Glomerular visceral epithelial cell (primary cell): ENCODE measurements around the gene FOXL2.

Experiments used
- DNase-seq: peaks from one replicate; pipeline ENCODE4 v3.0.0-alpha.2; 2016; ENCODE audit errors: extremely low spot score

FOXL2 gene

DNA sequence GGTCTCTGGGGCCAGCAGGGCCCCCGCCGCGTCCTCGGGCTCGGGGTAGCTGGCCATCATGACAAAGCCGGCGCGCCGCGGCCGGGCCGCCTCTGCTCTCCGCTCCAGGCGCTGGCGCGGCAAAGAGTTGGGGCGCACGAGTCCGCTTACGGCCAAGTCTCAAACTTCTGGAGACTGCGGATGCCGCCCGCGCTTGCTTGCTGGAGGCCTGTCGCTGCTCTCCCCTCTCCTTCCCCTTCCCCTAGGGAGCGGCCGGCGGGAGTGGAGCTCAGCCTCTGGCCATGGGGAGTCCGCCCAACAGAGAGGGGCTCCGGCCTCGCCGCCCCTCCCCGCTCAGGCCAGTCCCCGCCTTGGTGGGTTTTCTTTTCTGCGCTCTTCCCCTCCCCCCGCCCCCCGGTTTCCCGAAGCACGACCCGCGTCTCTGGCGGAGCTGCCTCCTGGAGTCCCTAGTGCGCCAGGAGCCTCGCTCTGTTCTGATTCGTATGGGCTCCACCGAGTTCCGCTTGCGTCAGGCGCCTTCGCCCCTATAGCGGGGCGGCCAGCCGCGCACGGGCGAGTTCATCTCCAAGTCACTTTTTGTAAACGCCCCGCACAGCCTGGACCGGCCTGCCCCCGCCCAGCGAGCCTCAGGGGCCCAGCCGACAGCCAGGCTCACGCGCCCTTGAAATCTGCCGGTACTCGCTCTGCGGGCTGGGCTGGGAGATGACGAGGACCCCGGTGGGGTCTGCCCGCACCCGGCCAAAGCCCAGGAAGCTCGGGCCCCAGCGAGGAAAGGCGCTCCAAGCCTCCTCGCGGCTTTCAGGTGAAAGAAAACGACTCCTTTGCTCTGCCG is at the start of gene FOXL2, which contains the start of gene FOXL2NB:
Gene FOXL2, minus strand, starts transcription at position 475 of the 832 bp plus-strand sequence. Its CDS starts 415 bp downstream, at position 60.
Gene FOXL2NB, plus strand, starts transcription at position 555 of the 832 bp plus-strand sequence. Its CDS starts 148 bp downstream, at position 703.
- no peak for DNase-seq

- no peak for DNase-seq
Measured at GRCh38 chr3:138995706-138996105, 48.8 kb upstream of the FOXL2 start.

DNA sequence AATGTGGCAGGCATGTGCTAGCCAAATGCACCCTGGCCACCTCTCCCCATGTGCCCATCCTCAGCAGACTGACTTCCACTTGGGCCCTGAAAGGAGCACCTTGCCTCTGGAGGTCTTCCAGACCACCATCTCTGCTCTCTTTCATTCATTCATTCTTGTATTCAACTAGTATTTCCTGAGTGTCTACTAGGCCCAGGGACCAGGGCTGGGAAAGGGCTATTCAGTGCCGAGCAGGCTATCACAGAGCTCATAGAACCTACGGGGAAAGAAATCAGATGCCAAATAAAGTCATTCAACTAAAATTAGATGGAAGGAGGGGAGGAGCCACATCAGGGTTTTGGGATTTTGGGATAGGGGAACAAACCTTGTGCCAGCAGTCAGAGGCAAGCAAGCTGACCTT is 40.2 kb upstream of the FOXL2 start:
- DNase-seq = no peak

DNA sequence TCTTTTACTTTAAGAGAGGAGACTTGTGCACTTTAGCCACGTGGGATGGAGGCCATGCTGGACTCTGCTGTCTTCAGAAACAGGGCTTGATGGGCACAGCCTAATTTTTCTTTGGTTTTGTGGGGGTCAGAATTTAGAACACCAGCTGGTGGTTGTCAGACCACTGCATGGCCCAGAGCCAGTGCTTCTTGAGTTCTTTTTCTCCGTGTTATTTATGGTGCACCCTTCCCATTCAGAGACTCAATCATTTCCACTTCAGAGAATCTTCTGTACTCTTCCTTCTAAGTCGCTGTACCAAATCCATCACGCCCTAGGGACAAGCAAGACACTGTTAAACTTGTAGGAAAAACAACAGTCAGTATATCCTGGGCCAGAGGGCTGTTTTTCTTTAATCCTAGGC is 39.0 kb upstream of the FOXL2 start:
- no peak for DNase-seq

DNA sequence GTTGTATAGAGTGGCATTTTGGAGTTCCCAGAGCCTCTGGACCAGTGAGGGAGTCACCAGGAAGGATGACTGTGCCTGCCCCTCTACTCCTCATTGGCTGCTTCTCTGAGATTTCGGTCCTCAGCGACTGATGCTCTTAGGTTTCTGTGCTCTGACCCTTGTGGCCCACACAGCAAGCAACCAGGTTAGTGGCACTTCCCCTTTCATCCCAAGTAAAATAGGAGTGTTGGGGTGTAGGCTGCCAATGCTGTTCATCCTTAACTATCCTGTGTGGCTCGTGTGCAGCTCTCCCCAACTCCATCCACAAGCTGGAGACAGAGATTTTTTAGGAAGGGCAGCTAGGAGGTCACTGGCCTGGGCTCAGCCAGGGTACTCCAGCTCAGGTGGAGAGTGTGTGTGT is 37.9 kb upstream of the FOXL2 start:
- no peak for DNase-seq

DNA sequence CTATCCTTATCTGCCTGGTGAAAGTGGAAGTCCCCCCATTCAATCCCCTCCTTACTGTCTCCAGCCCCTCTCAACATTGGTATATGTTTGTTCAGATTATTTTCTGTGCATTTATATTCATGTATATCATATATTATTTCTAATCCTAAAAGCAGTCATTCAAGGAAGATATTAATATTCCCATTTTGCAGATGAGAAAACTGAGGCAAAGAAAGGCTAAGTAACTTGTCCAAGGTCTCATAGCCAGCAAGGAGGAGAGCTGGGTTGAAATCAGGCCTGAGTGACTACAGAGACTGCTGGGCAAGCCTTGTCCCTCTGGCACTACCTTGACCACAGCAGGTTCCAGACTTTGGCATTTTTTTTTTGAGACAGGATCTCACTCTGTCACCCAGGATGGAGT is 29.1 kb upstream of the FOXL2 start:
- DNase-seq = no peak

DNA sequence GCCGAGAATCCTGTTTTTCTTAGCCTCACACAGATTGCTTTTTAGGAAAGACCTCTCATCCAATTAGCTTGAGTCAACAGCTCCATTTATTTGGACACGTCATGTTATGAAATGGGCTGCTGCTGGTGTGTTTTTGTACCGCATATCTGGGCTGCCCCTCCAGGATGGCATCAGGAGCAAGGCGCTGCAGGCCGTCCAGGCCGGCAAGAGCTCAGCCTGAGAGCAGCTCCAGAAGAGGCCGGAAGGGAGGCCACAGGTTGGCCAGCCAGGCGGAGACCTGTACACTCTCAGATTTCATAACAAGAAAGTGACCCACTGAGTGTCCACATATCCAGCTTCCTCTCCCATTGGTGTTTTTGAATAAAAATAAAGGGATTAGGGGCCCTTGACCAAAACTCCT is 28.4 kb upstream of the FOXL2 start:
- DNase-seq = no peak

- peak; percentile 60 for DNase-seq
Measured at GRCh38 chr3:138974462-138974861, 27.5 kb upstream of the FOXL2 start.

GRCh38 chr3:138972941-138973340 is 26.0 kb upstream of the FOXL2 start:
- no peak for DNase-seq

- no peak for DNase-seq
Measured at GRCh38 chr3:138971766-138972320, 24.9 kb upstream of the FOXL2 start.

- no peak for DNase-seq
Measured at GRCh38 chr3:138964923-138965322, 18.0 kb upstream of the FOXL2 start.

DNA sequence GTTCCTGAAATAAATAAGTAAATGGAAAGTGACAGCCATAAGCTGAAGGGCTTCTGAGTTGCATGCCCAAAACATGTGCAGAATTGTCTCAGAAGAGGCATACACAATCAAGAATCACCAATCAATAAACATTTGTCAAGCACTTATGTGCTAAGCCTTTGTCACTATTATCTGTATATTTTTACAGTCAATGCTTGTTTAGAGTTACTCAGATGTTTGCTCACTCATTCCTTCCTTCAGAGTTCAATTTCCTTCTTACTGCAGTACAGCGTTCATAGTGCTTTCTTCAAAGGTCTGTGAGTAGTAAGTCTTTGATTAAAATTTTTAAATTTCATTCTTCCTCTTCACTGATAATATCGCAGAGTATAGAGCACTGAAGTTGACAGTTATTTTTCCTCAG is 17.3 kb upstream of the FOXL2 start:
- DNase-seq = no peak

GRCh38 chr3:138962854-138963560 is 16.1 kb upstream of the FOXL2 start:
- DNase-seq = no peak

GRCh38 chr3:138960417-138960852 is 13.5 kb upstream of the FOXL2 start:
- no peak for DNase-seq

DNA sequence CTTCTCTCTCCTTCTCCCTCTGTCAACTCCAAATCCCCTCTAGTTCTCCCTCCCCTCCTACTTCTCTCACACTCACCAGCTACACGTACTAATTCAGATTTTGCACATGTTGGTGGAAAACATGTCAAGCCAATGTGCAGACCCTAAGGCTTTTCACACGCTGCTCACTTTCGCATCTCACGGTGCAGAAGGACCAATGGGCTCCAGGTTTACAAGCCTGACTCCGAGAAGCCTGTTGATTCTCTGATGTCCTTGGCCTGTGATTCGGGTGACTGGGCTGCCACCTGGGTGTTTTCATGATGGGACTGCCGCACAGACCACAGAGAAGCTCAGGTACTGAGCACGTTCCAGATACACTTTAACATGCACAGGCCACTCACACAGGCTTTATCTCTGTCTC is 3.8 kb upstream of the FOXL2 start:
- no peak for DNase-seq

GRCh38 chr3:138950006-138950644 is 3.2 kb upstream of the FOXL2 start:
- DNase-seq = peak; percentile 24

GRCh38 chr3:138949445-138950005 is 2.6 kb upstream of the FOXL2 start:
- no peak for DNase-seq

DNA sequence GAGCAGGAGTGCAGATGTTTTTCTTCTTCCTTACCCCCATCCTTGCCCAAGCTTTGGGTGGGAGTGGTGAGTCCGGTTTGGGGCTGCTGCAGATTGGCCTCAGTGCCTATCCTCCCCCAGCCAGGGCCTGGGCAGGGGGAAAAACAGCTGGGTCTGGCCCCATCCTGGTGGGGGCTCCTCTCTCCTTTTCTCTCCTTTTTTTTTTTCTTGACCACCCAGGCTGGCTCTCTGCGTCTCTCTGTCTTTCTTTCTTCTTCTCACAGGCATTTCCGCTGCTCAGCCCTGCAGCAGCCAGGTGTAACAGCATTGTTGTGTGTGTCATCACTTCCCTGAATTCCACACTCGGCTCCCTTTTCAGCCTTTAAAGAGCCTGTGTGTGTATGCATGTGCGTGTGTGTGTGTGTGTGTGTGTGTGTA is 2.1 kb upstream of the FOXL2 start:
- peak; percentile 25 for DNase-seq

DNA sequence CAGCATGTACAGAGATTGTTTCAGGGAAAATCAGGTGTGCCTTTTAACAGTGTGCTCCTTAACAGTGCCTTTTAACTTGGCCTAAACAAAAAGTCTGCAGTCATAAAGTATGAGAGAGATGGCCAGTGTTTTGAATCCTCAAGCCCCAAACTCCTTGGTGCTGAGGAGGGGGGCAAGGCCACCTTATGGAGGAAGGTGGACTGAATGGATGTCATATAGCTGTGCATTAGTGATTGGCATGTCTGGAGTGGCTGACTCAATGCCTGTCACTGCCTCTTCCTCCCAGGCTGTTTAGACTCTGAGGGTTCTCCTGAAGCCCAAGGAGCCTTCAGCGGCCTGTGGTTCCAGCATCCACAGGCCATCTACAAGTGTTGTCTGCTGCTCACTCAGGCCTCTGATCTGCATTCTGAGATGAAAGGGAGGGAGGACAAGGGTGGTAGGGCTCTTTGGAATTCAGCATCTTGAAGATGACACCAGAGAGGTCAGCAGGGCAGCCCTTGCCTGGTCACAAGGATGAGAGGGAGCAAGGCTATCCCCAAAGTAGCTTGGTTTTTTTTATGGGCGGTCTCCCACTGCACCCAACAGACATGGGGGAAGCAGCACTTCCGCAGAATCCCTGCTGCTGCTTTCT is 1.5 kb upstream of the FOXL2 start:
- no peak for DNase-seq

GRCh38 chr3:138947495-138948121 is 671 bp upstream of the FOXL2 start:
- no peak for DNase-seq
